ENCODE data around the gene KRT82.

KRT82 gene

GRCh38 chr12:52356031-52356761 lies 49.9 kb downstream of the KRT82 start:
- no peak for TF ChIP-seq CTCF (IDR thresholded peaks at IDR 0.05; ENCODE audit: low read depth, low read length, missing control alignments)
- DNase-seq: no peak
- Histone ChIP-seq H3K36me3 (replicated peaks) (no peaks in the 10 kb centered on the region), H3K27me3 (replicated peaks) (peaks cover 11% of the 10 kb centered on the region), H3K27ac (no peak overlapping the region), H3K4me3 (ENCODE audit: low read depth, low read length) (no peak overlapping the region)
- in situ Hi-C loops (cut with HindIII; ENCODE audit: low pct_ligation_motif_present, low sequenced_read_pairs): no loop called here

- peaks cover 12% of the 10 kb centered on the region for H3K27me3 ChIP-seq (replicated peaks)
- in situ Hi-C loops (cut with HindIII; ENCODE audit: low pct_ligation_motif_present, low sequenced_read_pairs): no loop called here
- H3K36me3 ChIP-seq (replicated peaks): no peaks in the 10 kb centered on the region
- H3K4me3 ChIP-seq (ENCODE audit: low read depth, low read length): no peak overlapping the region
- no peak for DNase-seq
- TF ChIP-seq CTCF (IDR thresholded peaks at IDR 0.05; ENCODE audit: low read depth, low read length, missing control alignments): no peak
- no peak overlapping the region for H3K27ac ChIP-seq
Measured at GRCh38 chr12:52355176-52355575, 51.0 kb downstream of the KRT82 start.

GRCh38 chr12:52354200-52354599 lies 51.9 kb downstream of the KRT82 start:
- H3K27me3 ChIP-seq (replicated peaks): peaks cover 13% of the 10 kb centered on the region
- no peak overlapping the region for H3K27ac ChIP-seq
- TF ChIP-seq CTCF (IDR thresholded peaks at IDR 0.05; ENCODE audit: low read depth, low read length, missing control alignments): no peak
- no peak overlapping the region for H3K4me3 ChIP-seq (ENCODE audit: low read depth, low read length)
- in situ Hi-C loops (cut with HindIII; ENCODE audit: low pct_ligation_motif_present, low sequenced_read_pairs): no loop called here
- no peak for DNase-seq
- no peaks in the 10 kb centered on the region for H3K36me3 ChIP-seq (replicated peaks)

GRCh38 chr12:52353766-52354165 lies 52.4 kb downstream of the KRT82 start:
- no peak for DNase-seq
- no peaks in the 10 kb centered on the region for H3K36me3 ChIP-seq (replicated peaks)
- TF ChIP-seq CTCF (IDR thresholded peaks at IDR 0.05; ENCODE audit: low read depth, low read length, missing control alignments): no peak
- no peak overlapping the region for H3K4me3 ChIP-seq (ENCODE audit: low read depth, low read length)
- no peak overlapping the region for H3K27ac ChIP-seq
- in situ Hi-C loops (cut with HindIII; ENCODE audit: low pct_ligation_motif_present, low sequenced_read_pairs): no loop called here
- peaks cover 13% of the 10 kb centered on the region for H3K27me3 ChIP-seq (replicated peaks)

GRCh38 chr12:52352951-52353350 lies 53.2 kb downstream of the KRT82 start:
- Histone ChIP-seq H3K27ac (no peak overlapping the region), H3K4me3 (ENCODE audit: low read depth, low read length) (no peak overlapping the region), H3K36me3 (replicated peaks) (no peaks in the 10 kb centered on the region), H3K27me3 (replicated peaks) (peaks cover 19% of the 10 kb centered on the region)
- in situ Hi-C loops (cut with HindIII; ENCODE audit: low pct_ligation_motif_present, low sequenced_read_pairs): no loop called here
- DNase-seq: no peak
- no peak for TF ChIP-seq CTCF (IDR thresholded peaks at IDR 0.05; ENCODE audit: low read depth, low read length, missing control alignments)

Measured in brain microvascular endothelial cell (primary cell).